Measurements from ENCODE around the gene CDH24. TPM values are rescaled to one million over a fixed set of nuclear protein-coding genes. Genes with fewer than 3 reads are reported as not detected.

Gene CDH24
- total and polyA plus RNA-seq, 10 of the 15 experiments (the other 5 are each of a cell fraction or from before 2014, with no cell fraction given) = 0.10 to 1.5 (median 0.45) TPM; not detected in 2

GRCh38 chr14:23054000-23054811 is 3.1 kb downstream of the CDH24 start:
- in situ Hi-C loops (cut with MboI) = loop anchor here (5.0 kb wide), 1 partner anchor 62 kb away; no protein-coding TSS in a partner anchor
- H3K79me2 ChIP-seq (ENCODE audit: control insufficient read depth, insufficient read depth, low read length) = no peaks in the 10 kb centered on the region
- 48% methylated on average over 17 of the region's 17 CpGs for whole genome bisulfite sequencing (ENCODE audit: insufficient coverage, insufficient replicate concordance, low lambda C conversion rate, missing lambda C conversion rate)
- no peaks in the 10 kb centered on the region for H3K9me3 ChIP-seq (replicated peaks; ENCODE audit: control insufficient read depth, insufficient read depth, low read length)
- POLR2A ChIA-PET = interaction anchor here (0.9 kb wide), 1 partner anchor 60 kb away, joined by 4 read pairs; no protein-coding TSS in a partner anchor
- CTCF ChIA-PET = interaction anchor here (0.8 to 18.3 kb wide), 11 partner anchors 8 to 125 kb away, joined by 3 to 853 read pairs (median 4); partner anchors contain the start of genes AJUBA, HAUS4 and PRMT5
- H3K4me2 ChIP-seq (ENCODE audit: control insufficient read depth, insufficient read depth) = no peak overlapping the region
- H4K20me1 ChIP-seq (ENCODE audit: control insufficient read depth, insufficient read depth) = no peaks in the 10 kb centered on the region
- no peak overlapping the region for H2AFZ ChIP-seq (ENCODE audit: control insufficient read depth, low read depth, low read length)
- TF ChIP-seq FOXM1 (IDR thresholded peaks at IDR 0.05; ENCODE audit: low read depth, low read length) (no peak), CTCF (IDR thresholded peaks at IDR 0.05 in 2 of 3, conservative IDR thresholded peaks at IDR 0.05 in 1 of 3; ENCODE audit: control insufficient read depth in 2 of 3, extremely low read depth in 1 of 3, insufficient read depth in 1 of 3, low read depth in 3 of 3, low read length in 3 of 3) (peak; percentile 50 to 55 (median 55); a peak in 5 of 6 replicates), RAD21 (IDR thresholded peaks at IDR 0.05; ENCODE audit: insufficient read depth, low read depth, low read length) (peak; percentile 59), SMC3 (IDR thresholded peaks at IDR 0.05; ENCODE audit: borderline replicate concordance, low read length) (peak; percentile 48; the same call in 1 of the 2 replicates)
- no peaks in the 10 kb centered on the region for H3K27me3 ChIP-seq (replicated peaks in 1 of 2; ENCODE audit: control insufficient read depth in 2 of 2, insufficient read depth in 2 of 2, low read length in 1 of 2)
- BruUV-seq (replicated peaks) = no TSS peak
- H3K4me1 ChIP-seq (ENCODE audit: control insufficient read depth, insufficient read depth, low read length) = peaks cover 12% of the 10 kb centered on the region
- no peak overlapping the region for H3K9ac ChIP-seq (ENCODE audit: control insufficient read depth, insufficient read depth, low read length)
- intact Hi-C loops (cut with micrococcal nuclease; ENCODE audit: unreplicated experiment) = loop anchor here (1.0 kb wide), 1 partner anchor 60 kb away; no protein-coding TSS in a partner anchor
- H3K27ac ChIP-seq (ENCODE audit: control insufficient read depth, insufficient read depth) = no peak overlapping the region
- no peak for DNase-seq (ENCODE audit: low read depth, low spot score)
- RAD21 ChIA-PET (ENCODE audit: unreplicated experiment) = interaction anchor here (0.9 to 10.8 kb wide), 8 partner anchors 17 to 215 kb away, joined by 3 to 224 read pairs (median 5); partner anchors contain the start of genes AJUBA and PRMT5
- H3K36me3 ChIP-seq (ENCODE audit: control insufficient read depth in 2 of 2, insufficient read depth in 2 of 2, low read length in 1 of 2) = peaks cover 4 to 5% of the 10 kb centered on the region in 2 experiments; a peak in 3 of 4 replicates
- SMC1A ChIA-PET (ENCODE audit: uncharacterized antibody, unreplicated experiment) = interaction anchor here (1.1 to 8.7 kb wide), 3 partner anchors 60 to 77 kb away, joined by 4 to 156 read pairs (median 77); no protein-coding TSS in a partner anchor
- no peak overlapping the region for H3K4me3 ChIP-seq
- FAIRE-seq = no peak
- ATAC-seq = no peak
